WTC11 (cell line): ENCODE data around the gene MAML3.

Source experiments
- ELF4 ChIP-seq: sonication (generic); formaldehyde crosslinking; IDR thresholded peaks from 2 replicates; pipeline ENCODE4 v1.8.1; 2022; ENCODE audit warnings: low read depth, mild to moderate bottlenecking, moderate library complexity, missing genetic modification reagents
- GTF2I ChIP-seq: fragments of 250-450 bp; sonication (Bioruptor Pico); conservative IDR thresholded peaks from 2 replicates; pipeline ENCODE4 v1.4.0; 2021; ENCODE audit warnings: mild to moderate bottlenecking
- RORB ChIP-seq: fragments of 250-450 bp; sonication (Bioruptor Pico); IDR thresholded peaks from 2 replicates; pipeline ENCODE4 v1.9.0; 2021; ENCODE audit warnings: mild to moderate bottlenecking
- ZNF317 ChIP-seq: sonication (generic); formaldehyde crosslinking; IDR thresholded peaks from 2 replicates; pipeline ENCODE4 v1.8.1; 2023; ENCODE audit warnings: low read depth, mild to moderate bottlenecking, moderate library complexity, missing genetic modification reagents, borderline replicate concordance
- ZNF423 ChIP-seq: fragments of 250-450 bp; sonication (Bioruptor Pico); IDR thresholded peaks from 2 replicates; pipeline ENCODE4 v2.1.2; 2022; ENCODE audit warnings: mild to moderate bottlenecking, moderate library complexity
- ZNF671 ChIP-seq: fragments of 250-450 bp; sonication (Bioruptor Pico); IDR thresholded peaks from 2 replicates; pipeline ENCODE4 v1.8.0; 2021; ENCODE audit warnings: mild to moderate bottlenecking
- TF ChIP-seq, protein P1 (sequence below): fragments of 200-600 bp; IDR thresholded peaks from 2 replicates; pipeline ENCODE4 v1.8.0; 2022; ENCODE audit warnings: antibody characterized with exemption
- TF ChIP-seq, protein P2 (sequence below): sonication (generic); formaldehyde crosslinking; IDR thresholded peaks from 2 replicates; pipeline ENCODE4 v1.8.0; 2022; ENCODE audit warnings: mild to moderate bottlenecking, missing genetic modification reagents
- TF ChIP-seq, protein P3 (sequence below): sonication (generic); formaldehyde crosslinking; IDR thresholded peaks from 2 replicates; pipeline ENCODE4 v1.8.1; 2022; ENCODE audit warnings: mild to moderate bottlenecking, missing genetic modification reagents, moderate library complexity, borderline replicate concordance
- TF ChIP-seq, protein P4 (sequence below): sonication (generic); formaldehyde crosslinking; IDR thresholded peaks from 2 replicates; pipeline ENCODE4 v1.8.1; 2023; ENCODE audit warnings: mild to moderate bottlenecking, missing genetic modification reagents, moderate library complexity
- TF ChIP-seq, protein P5 (sequence below): sonication (generic); formaldehyde crosslinking; IDR thresholded peaks from 2 replicates; pipeline ENCODE4 v1.8.0; 2022; ENCODE audit warnings: missing genetic modification reagents
- TF ChIP-seq, protein P6 (sequence below): sonication (generic); formaldehyde crosslinking; IDR thresholded peaks from 2 replicates; pipeline ENCODE4 v1.8.0; 2022; ENCODE audit warnings: mild to moderate bottlenecking, missing genetic modification reagents

GRCh38 chr4:139840773-139841172 is 313.2 kb downstream of the MAML3 start:
- no peak for TF ChIP-seq ZNF423 (CRISPR knock-in tag)
- TF ChIP-seq, protein P1, sequence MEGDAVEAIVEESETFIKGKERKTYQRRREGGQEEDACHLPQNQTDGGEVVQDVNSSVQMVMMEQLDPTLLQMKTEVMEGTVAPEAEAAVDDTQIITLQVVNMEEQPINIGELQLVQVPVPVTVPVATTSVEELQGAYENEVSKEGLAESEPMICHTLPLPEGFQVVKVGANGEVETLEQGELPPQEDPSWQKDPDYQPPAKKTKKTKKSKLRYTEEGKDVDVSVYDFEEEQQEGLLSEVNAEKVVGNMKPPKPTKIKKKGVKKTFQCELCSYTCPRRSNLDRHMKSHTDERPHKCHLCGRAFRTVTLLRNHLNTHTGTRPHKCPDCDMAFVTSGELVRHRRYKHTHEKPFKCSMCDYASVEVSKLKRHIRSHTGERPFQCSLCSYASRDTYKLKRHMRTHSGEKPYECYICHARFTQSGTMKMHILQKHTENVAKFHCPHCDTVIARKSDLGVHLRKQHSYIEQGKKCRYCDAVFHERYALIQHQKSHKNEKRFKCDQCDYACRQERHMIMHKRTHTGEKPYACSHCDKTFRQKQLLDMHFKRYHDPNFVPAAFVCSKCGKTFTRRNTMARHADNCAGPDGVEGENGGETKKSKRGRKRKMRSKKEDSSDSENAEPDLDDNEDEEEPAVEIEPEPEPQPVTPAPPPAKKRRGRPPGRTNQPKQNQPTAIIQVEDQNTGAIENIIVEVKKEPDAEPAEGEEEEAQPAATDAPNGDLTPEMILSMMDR = no peak
- TF ChIP-seq, protein P2, sequence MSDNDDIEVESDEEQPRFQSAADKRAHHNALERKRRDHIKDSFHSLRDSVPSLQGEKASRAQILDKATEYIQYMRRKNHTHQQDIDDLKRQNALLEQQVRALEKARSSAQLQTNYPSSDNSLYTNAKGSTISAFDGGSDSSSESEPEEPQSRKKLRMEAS (CRISPR knock-in tag) = no peak
- no peak for TF ChIP-seq ZNF671
- TF ChIP-seq RORB (CRISPR knock-in tag) = no peak
- TF ChIP-seq, protein P3, sequence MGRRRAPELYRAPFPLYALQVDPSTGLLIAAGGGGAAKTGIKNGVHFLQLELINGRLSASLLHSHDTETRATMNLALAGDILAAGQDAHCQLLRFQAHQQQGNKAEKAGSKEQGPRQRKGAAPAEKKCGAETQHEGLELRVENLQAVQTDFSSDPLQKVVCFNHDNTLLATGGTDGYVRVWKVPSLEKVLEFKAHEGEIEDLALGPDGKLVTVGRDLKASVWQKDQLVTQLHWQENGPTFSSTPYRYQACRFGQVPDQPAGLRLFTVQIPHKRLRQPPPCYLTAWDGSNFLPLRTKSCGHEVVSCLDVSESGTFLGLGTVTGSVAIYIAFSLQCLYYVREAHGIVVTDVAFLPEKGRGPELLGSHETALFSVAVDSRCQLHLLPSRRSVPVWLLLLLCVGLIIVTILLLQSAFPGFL (CRISPR knock-in tag) = no peak
- TF ChIP-seq, protein P4, sequence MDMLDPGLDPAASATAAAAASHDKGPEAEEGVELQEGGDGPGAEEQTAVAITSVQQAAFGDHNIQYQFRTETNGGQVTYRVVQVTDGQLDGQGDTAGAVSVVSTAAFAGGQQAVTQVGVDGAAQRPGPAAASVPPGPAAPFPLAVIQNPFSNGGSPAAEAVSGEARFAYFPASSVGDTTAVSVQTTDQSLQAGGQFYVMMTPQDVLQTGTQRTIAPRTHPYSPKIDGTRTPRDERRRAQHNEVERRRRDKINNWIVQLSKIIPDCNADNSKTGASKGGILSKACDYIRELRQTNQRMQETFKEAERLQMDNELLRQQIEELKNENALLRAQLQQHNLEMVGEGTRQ (CRISPR knock-in tag) = no peak
- TF ChIP-seq ZNF317 = no peak
- TF ChIP-seq, protein P5, sequence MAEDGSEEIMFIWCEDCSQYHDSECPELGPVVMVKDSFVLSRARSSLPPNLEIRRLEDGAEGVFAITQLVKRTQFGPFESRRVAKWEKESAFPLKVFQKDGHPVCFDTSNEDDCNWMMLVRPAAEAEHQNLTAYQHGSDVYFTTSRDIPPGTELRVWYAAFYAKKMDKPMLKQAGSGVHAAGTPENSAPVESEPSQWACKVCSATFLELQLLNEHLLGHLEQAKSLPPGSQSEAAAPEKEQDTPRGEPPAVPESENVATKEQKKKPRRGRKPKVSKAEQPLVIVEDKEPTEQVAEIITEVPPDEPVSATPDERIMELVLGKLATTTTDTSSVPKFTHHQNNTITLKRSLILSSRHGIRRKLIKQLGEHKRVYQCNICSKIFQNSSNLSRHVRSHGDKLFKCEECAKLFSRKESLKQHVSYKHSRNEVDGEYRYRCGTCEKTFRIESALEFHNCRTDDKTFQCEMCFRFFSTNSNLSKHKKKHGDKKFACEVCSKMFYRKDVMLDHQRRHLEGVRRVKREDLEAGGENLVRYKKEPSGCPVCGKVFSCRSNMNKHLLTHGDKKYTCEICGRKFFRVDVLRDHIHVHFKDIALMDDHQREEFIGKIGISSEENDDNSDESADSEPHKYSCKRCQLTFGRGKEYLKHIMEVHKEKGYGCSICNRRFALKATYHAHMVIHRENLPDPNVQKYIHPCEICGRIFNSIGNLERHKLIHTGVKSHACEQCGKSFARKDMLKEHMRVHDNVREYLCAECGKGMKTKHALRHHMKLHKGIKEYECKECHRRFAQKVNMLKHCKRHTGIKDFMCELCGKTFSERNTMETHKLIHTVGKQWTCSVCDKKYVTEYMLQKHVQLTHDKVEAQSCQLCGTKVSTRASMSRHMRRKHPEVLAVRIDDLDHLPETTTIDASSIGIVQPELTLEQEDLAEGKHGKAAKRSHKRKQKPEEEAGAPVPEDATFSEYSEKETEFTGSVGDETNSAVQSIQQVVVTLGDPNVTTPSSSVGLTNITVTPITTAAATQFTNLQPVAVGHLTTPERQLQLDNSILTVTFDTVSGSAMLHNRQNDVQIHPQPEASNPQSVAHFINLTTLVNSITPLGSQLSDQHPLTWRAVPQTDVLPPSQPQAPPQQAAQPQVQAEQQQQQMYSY (CRISPR knock-in tag) = no peak
- TF ChIP-seq GTF2I = no peak
- TF ChIP-seq, protein P6, sequence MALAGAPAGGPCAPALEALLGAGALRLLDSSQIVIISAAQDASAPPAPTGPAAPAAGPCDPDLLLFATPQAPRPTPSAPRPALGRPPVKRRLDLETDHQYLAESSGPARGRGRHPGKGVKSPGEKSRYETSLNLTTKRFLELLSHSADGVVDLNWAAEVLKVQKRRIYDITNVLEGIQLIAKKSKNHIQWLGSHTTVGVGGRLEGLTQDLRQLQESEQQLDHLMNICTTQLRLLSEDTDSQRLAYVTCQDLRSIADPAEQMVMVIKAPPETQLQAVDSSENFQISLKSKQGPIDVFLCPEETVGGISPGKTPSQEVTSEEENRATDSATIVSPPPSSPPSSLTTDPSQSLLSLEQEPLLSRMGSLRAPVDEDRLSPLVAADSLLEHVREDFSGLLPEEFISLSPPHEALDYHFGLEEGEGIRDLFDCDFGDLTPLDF = no peak
- no peak for TF ChIP-seq ELF4 (CRISPR knock-in tag)
